K562 (cell line): ENCODE results near the gene SLC38A8. TPM values are rescaled to one million over a fixed set of nuclear protein-coding genes. Genes with fewer than 3 reads are reported as not detected.

Source experiments
- BMI1 ChIP-seq: fragments of 150-350 bp; IDR thresholded peaks from 2 replicates; pipeline ENCODE4 v1.6.1; 2014; ENCODE audit warnings: low read length
- CC2D1A ChIP-seq: fragments of 450-650 bp; IDR thresholded peaks from 2 replicates; pipeline ENCODE4 v1.6.1; 2017; ENCODE audit warnings: mild to moderate bottlenecking
- CREB3L1 ChIP-seq: fragments of 450-650 bp; IDR thresholded peaks from 2 replicates; pipeline ENCODE4 v1.6.1; 2014; ENCODE audit warnings: low read depth, mild to moderate bottlenecking, moderate library complexity, borderline replicate concordance
- DMBX1 ChIP-seq: fragments of 250-450 bp; sonication (Bioruptor Pico); IDR thresholded peaks from 2 replicates; pipeline ENCODE4 v1.8.0; 2022; ENCODE audit warnings: inconsistent platforms, mild to moderate bottlenecking, moderate library complexity, borderline replicate concordance
- DPF2 ChIP-seq: fragments of 450-650 bp; IDR thresholded peaks from 2 replicates; pipeline ENCODE4 v1.6.1; 2016
- ESRRA ChIP-seq: fragments of 450-650 bp; IDR thresholded peaks from 2 replicates; pipeline ENCODE4 v1.6.1; 2014; ENCODE audit warnings: low read depth, mild to moderate bottlenecking, moderate library complexity, borderline replicate concordance
- MLLT1 ChIP-seq, 2 experiments: fragments of 450-650 bp; IDR thresholded peaks; 2 replicates each; pipeline ENCODE4 v1.6.1; 2016
- NBN ChIP-seq: fragments of 450-650 bp; IDR thresholded peaks from 2 replicates; pipeline ENCODE4 v1.6.1; 2016; ENCODE audit warnings: low read depth, mild to moderate bottlenecking
- POLR3A ChIP-seq: IDR thresholded peaks from 2 replicates; pipeline ENCODE4 v1.6.1; 2011; ENCODE audit warnings: borderline replicate concordance, mild to moderate bottlenecking, moderate library complexity; ENCODE audit not compliant: insufficient read length, insufficient read depth; ENCODE audit errors: extremely low read depth
- RBBP5 ChIP-seq: fragments of 200-600 bp; sonication (generic); IDR thresholded peaks from 2 replicates; pipeline ENCODE4 v1.6.1; 2012; ENCODE audit warnings: borderline replicate concordance, mild to moderate bottlenecking, low read length, control low read depth, inconsistent platforms; ENCODE audit not compliant: insufficient read depth, poor library complexity, severe bottlenecking
- SAFB2 ChIP-seq: fragments of 200-400 bp; formaldehyde crosslinking; IDR thresholded peaks from 2 replicates; pipeline ENCODE4 v1.6.1; 2018; ENCODE audit warnings: borderline replicate concordance, low read length, low read depth, moderate library complexity; ENCODE audit not compliant: severe bottlenecking
- TEAD1 ChIP-seq, 2 experiments: fragments of 450-650 bp in 1 of 2; sonication (generic) in 1 of 2; formaldehyde crosslinking; IDR thresholded peaks; 2 replicates each; pipeline versions ENCODE4 v1.4.0 to v1.8.0; 2020 to 2022; ENCODE audit warnings: mild to moderate bottlenecking in 2 of 2, missing genetic modification reagents in 1 of 2
- ZNF644 ChIP-seq: fragments of 200-800 bp; sonication (Bioruptor generic); IDR thresholded peaks from 2 replicates; pipeline ENCODE4 v1.6.1; 2016; ENCODE audit warnings: low read depth, missing genetic modification characterization, missing compliant biosample characterization
- ZNF76 ChIP-seq: fragments of 250-450 bp; sonication (Bioruptor Pico); IDR thresholded peaks from 2 replicates; pipeline ENCODE4 v1.4.0; 2020; ENCODE audit warnings: mild to moderate bottlenecking, moderate library complexity, borderline replicate concordance
- polyA plus RNA-seq, 8 experiments: library from polyadenylated mRNA; depleted of rRNA in 4 of 8; stranded (reverse) in 5 of 8; unstranded in 3 of 8; fragments of >200 nt; fragmentation: Nextera tagmentation in 2 of 8; fragmentation: Illumina TruSeq in 1 of 8; extraction: Ambion mirVana in 2 of 8; extraction: Trizol in 1 of 8; gene quantifications; 2 replicates each; pipeline versions ENCODE4 v1.2.1 to v1.2.3, GENCODE V29; 2011 to 2014; ENCODE audit warnings: inconsistent platforms in 1 of 8, missing spikeins in 1 of 8
- total RNA-seq, 7 experiments: library from RNA; depleted of rRNA in 6 of 7; stranded (reverse); fragments of >200 nt in 6 of 7; fragmentation: Illumina TruSeq in 2 of 7; extraction: Trizol in 2 of 7; gene quantifications; 2 replicates each; pipeline versions ENCODE4 v1.2.1 to v1.2.3, GENCODE V29; 2011 to 2021; ENCODE audit warnings: low replicate concordance in 1 of 7
- TF ChIP-seq, protein P1 (sequence below), 2 experiments: IDR thresholded peaks; 2 replicates each; pipeline ENCODE4 v1.6.1; 2012; ENCODE audit warnings: improper control_type of control experiment in 2 of 2, low read depth in 2 of 2, low read length in 2 of 2, borderline replicate concordance in 1 of 2
- TF ChIP-seq, protein P2 (sequence below): sonication (generic); formaldehyde crosslinking; IDR thresholded peaks from 2 replicates; pipeline ENCODE4 v1.8.0; 2022; ENCODE audit warnings: missing genetic modification reagents, mild to moderate bottlenecking, borderline replicate concordance
- TF ChIP-seq, protein P3 (sequence below): sonication (generic); formaldehyde crosslinking; IDR thresholded peaks from 2 replicates; pipeline ENCODE4 v1.8.1; 2022; ENCODE audit warnings: missing genetic modification reagents

The SLC38A8 gene
- total and polyA plus RNA-seq, 9 of the 15 experiments (the other 6 are each of a cell fraction or from before 2014, with no cell fraction given), result 0.28 TPM; not detected in 8

GRCh38 chr16:84043486-84044117 is 1.0 kb upstream of the SLC38A8 start (continued):
- TF ChIP-seq, protein P1, sequence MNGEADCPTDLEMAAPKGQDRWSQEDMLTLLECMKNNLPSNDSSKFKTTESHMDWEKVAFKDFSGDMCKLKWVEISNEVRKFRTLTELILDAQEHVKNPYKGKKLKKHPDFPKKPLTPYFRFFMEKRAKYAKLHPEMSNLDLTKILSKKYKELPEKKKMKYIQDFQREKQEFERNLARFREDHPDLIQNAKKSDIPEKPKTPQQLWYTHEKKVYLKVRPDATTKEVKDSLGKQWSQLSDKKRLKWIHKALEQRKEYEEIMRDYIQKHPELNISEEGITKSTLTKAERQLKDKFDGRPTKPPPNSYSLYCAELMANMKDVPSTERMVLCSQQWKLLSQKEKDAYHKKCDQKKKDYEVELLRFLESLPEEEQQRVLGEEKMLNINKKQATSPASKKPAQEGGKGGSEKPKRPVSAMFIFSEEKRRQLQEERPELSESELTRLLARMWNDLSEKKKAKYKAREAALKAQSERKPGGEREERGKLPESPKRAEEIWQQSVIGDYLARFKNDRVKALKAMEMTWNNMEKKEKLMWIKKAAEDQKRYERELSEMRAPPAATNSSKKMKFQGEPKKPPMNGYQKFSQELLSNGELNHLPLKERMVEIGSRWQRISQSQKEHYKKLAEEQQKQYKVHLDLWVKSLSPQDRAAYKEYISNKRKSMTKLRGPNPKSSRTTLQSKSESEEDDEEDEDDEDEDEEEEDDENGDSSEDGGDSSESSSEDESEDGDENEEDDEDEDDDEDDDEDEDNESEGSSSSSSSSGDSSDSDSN (IDR thresholded peaks at IDR 0.05; ENCODE audit: borderline replicate concordance in 1 of 2, low read depth in 2 of 2, low read length in 2 of 2), result no peak
- peak; percentile 94; the same call in 1 of the 2 replicates for TF ChIP-seq ESRRA
- no peak for TF ChIP-seq BMI1
- peak; percentile 23 to 42; a peak in 1 of 4 replicates for TF ChIP-seq TEAD1 (CRISPR knock-in tag; IDR thresholded peaks at IDR 0.05)
- TF ChIP-seq RBBP5, result peak; percentile 48
- TF ChIP-seq, protein P2, sequence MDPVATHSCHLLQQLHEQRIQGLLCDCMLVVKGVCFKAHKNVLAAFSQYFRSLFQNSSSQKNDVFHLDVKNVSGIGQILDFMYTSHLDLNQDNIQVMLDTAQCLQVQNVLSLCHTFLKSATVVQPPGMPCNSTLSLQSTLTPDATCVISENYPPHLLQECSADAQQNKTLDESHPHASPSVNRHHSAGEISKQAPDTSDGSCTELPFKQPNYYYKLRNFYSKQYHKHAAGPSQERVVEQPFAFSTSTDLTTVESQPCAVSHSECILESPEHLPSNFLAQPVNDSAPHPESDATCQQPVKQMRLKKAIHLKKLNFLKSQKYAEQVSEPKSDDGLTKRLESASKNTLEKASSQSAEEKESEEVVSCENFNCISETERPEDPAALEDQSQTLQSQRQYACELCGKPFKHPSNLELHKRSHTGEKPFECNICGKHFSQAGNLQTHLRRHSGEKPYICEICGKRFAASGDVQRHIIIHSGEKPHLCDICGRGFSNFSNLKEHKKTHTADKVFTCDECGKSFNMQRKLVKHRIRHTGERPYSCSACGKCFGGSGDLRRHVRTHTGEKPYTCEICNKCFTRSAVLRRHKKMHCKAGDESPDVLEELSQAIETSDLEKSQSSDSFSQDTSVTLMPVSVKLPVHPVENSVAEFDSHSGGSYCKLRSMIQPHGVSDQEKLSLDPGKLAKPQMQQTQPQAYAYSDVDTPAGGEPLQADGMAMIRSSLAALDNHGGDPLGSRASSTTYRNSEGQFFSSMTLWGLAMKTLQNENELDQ (CRISPR knock-in tag), result no peak
- TF ChIP-seq ZNF644 (tag), result no peak
- no peak for TF ChIP-seq ZNF76 (CRISPR knock-in tag)
- no peak for TF ChIP-seq POLR3A
- peak in 1 of 2 experiments; percentile 96; a peak in 2 of 4 replicates for TF ChIP-seq MLLT1 (IDR thresholded peaks at IDR 0.05)
- peak; percentile 67; the same call in 1 of the 2 replicates for TF ChIP-seq NBN
- TF ChIP-seq DMBX1, result peak; percentile 42; the same call in 1 of the 2 replicates
- TF ChIP-seq DPF2, result peak; percentile 90
- TF ChIP-seq, protein P3, sequence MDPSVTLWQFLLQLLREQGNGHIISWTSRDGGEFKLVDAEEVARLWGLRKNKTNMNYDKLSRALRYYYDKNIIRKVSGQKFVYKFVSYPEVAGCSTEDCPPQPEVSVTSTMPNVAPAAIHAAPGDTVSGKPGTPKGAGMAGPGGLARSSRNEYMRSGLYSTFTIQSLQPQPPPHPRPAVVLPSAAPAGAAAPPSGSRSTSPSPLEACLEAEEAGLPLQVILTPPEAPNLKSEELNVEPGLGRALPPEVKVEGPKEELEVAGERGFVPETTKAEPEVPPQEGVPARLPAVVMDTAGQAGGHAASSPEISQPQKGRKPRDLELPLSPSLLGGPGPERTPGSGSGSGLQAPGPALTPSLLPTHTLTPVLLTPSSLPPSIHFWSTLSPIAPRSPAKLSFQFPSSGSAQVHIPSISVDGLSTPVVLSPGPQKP (CRISPR knock-in tag), result no peak
- peak; percentile 29; the same call in 1 of the 2 replicates for TF ChIP-seq CC2D1A
- TF ChIP-seq CREB3L1, result peak; percentile 38; the same call in 1 of the 2 replicates
- TF ChIP-seq SAFB2, result no peak
